Hematopoietic multipotent progenitor cell (in vitro differentiated cells): ENCODE measurements around the gene OR6S1. TPM values are rescaled to one million over a fixed set of nuclear protein-coding genes. Genes with fewer than 3 reads are reported as not detected.
"Not testable (repeated sequence)": the region's sequence is repeated elsewhere in the genome, so short reads cannot be mapped to it uniquely, and the experiment has no call there.

Experiments used
- DNase-seq, 3 donors: peaks; one replicate each; pipeline ENCODE4 v3.0.0-alpha.2; 2011 to 2015; ENCODE audit warnings: low read depth in 2 of 3, low spot score in 2 of 3
- total RNA-seq: library from RNA; depleted of rRNA; stranded (reverse); fragments of >200 nt; gene quantifications from one replicate; pipeline ENCODE4 v1.2.3, GENCODE V29; 2012

The OR6S1 gene
- total RNA-seq, 1 donor: not detected

- DNase-seq: peak; percentile 85 to 98 (median 93)
Measured at GRCh38 chr14:20613094-20614037, 28.1 kb downstream of the OR6S1 start.

GRCh38 chr14:20612403-20612802 lies 29.1 kb downstream of the OR6S1 start:
- no peak for DNase-seq

GRCh38 chr14:20611277-20611676 lies 30.2 kb downstream of the OR6S1 start:
- no peak for DNase-seq

- peak in 2 of 3 donors; percentile 71 to 90 for DNase-seq
Measured at GRCh38 chr14:20610002-20610765, 31.3 kb downstream of the OR6S1 start.

- DNase-seq: peak in 2 of 3 donors; percentile 85 to 96
Measured at GRCh38 chr14:20609215-20610001, 32.1 kb downstream of the OR6S1 start.

GRCh38 chr14:20608383-20609110 lies 32.9 kb downstream of the OR6S1 start:
- no peak for DNase-seq

- no peak for DNase-seq
Measured at GRCh38 chr14:20607617-20608016, 33.9 kb downstream of the OR6S1 start.

GRCh38 chr14:20606902-20607242 lies 34.6 kb downstream of the OR6S1 start:
- DNase-seq: no peak

GRCh38 chr14:20606190-20606901 lies 35.1 kb downstream of the OR6S1 start:
- no peak for DNase-seq

GRCh38 chr14:20603813-20604690 lies 37.4 kb downstream of the OR6S1 start:
- no peak for DNase-seq

- no peak for DNase-seq
Measured at GRCh38 chr14:20602583-20602982, 38.9 kb downstream of the OR6S1 start.

GRCh38 chr14:20601522-20601921 lies 40.0 kb downstream of the OR6S1 start:
- no peak for DNase-seq

GRCh38 chr14:20597108-20597507 lies 44.4 kb downstream of the OR6S1 start:
- no peak for DNase-seq

GRCh38 chr14:20595726-20596125 lies 45.8 kb downstream of the OR6S1 start:
- not testable (repeated sequence) for DNase-seq

- no peak for DNase-seq
Measured at GRCh38 chr14:20592574-20592973, 48.9 kb downstream of the OR6S1 start.

GRCh38 chr14:20591235-20591634 lies 50.3 kb downstream of the OR6S1 start, which contains the start of gene RNASE12:
Gene RNASE12, minus strand, starts transcription at chr14:20591376. Its CDS starts 653 bp downstream, at chr14:20590723.
- no peak for DNase-seq
